Type B pancreatic cell (in vitro differentiated cells): ENCODE measurements around the gene PYGB. TPM values are rescaled to one million over a fixed set of nuclear protein-coding genes. Genes with fewer than 3 reads are reported as not detected.
A peak's percentile ranks its signal among the peaks of the same experiment; 100 is the strongest.

Experiments used
- DNase-seq: peaks from one replicate; pipeline ENCODE4 v3.0.0; 2021; ENCODE audit warnings: mixed read lengths; ENCODE audit not compliant: unreplicated experiment; ENCODE audit errors: extremely low spot score
- H3K27ac Mint-ChIP-seq: 2 replicates; pipeline ENCODE4 v1.8.0; 2021; ENCODE audit warnings: mild to moderate bottlenecking, mixed read lengths
- H3K27me3 Mint-ChIP-seq: 2 replicates; pipeline ENCODE4 v1.8.0; 2021; ENCODE audit warnings: mixed read lengths
- H3K36me3 Mint-ChIP-seq: 2 replicates; pipeline ENCODE4 v1.8.0; 2021; ENCODE audit warnings: mixed read lengths
- H3K4me1 Mint-ChIP-seq: one replicate; pipeline ENCODE4 v1.8.0; 2021; ENCODE audit warnings: mixed read lengths; ENCODE audit not compliant: unreplicated experiment
- H3K4me3 Mint-ChIP-seq: 2 replicates; pipeline ENCODE4 v1.8.0; 2021; ENCODE audit warnings: mild to moderate bottlenecking, mixed read lengths
- H3K9me3 Mint-ChIP-seq: 2 replicates; pipeline ENCODE4 v1.8.0; 2021; ENCODE audit warnings: mixed read lengths
- total RNA-seq: library from RNA; stranded (reverse); gene quantifications from 2 replicates; pipeline ENCODE4 v1.2.1, GENCODE V29; 2021; ENCODE audit warnings: low replicate concordance
- TF ChIP-seq, protein P1 (sequence below): fragments of 200-600 bp; sonication (generic); conservative IDR thresholded peaks from 2 replicates; pipeline ENCODE4 v1.5.0; 2021; ENCODE audit warnings: antibody characterized with exemption, mild to moderate bottlenecking

The PYGB gene
- total RNA-seq, 1 donor from 2014 or later, result 52.2 TPM

DNA sequence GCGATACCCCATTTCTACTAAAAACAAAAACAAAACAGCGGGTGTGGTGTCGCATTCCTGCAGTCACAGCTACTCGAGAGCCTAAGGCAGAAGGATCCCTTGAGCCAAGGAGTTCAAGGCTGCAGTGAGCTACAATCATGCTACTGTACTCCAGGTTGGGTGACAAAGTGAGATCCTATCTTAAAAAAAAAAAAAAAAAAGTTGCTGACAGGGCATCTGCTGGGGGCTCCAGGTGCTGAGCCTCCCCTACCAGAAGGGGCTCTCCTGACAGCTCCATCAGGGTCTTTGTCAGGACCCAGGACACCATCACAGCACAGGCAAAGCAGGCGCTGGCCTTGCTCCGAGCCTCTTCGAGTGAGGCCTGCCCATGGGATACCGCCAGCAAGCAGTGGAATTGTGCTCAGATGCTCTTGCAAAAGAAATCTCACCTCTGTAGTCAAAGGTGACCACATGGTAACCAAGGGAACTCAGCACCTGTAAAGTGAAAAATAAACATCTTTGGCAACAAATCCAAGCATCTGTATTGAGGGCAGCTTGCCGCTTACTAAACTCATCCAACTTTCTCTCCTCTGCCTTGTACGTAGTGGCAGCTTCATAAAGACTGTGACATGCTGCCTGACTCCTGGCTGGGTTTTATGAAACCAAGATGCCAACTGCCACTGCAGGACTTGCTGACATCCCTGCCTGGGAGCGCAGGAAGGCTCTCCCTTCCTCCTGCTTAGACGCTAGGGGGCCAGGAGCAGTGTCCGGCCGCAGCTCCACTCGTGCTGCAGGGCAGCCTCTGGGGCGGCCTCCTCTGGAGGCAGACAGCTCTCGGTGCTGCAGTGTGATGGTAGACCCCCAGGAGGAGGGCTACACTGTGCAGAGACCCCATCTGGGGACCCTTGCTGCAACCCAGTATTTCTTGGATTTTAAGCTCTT lies 66.9 kb downstream of the PYGB start:
- Mint-ChIP-seq H3K27me3 (no peaks in the 10 kb centered on the region), H3K4me3 (no peak overlapping the region), H3K4me1 (peaks cover 16% of the 10 kb centered on the region), H3K36me3 (peaks cover 14% of the 10 kb centered on the region), H3K9me3 (no peaks in the 10 kb centered on the region), H3K27ac (no peak overlapping the region)
- DNase-seq, result no peak
- TF ChIP-seq, protein P1, sequence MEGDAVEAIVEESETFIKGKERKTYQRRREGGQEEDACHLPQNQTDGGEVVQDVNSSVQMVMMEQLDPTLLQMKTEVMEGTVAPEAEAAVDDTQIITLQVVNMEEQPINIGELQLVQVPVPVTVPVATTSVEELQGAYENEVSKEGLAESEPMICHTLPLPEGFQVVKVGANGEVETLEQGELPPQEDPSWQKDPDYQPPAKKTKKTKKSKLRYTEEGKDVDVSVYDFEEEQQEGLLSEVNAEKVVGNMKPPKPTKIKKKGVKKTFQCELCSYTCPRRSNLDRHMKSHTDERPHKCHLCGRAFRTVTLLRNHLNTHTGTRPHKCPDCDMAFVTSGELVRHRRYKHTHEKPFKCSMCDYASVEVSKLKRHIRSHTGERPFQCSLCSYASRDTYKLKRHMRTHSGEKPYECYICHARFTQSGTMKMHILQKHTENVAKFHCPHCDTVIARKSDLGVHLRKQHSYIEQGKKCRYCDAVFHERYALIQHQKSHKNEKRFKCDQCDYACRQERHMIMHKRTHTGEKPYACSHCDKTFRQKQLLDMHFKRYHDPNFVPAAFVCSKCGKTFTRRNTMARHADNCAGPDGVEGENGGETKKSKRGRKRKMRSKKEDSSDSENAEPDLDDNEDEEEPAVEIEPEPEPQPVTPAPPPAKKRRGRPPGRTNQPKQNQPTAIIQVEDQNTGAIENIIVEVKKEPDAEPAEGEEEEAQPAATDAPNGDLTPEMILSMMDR, result peak; percentile 30

- Mint-ChIP-seq H3K4me3 (no peak overlapping the region), H3K27me3 (no peaks in the 10 kb centered on the region), H3K27ac (no peak overlapping the region), H3K36me3 (peaks cover 11% of the 10 kb centered on the region), H3K4me1 (peaks cover 8% of the 10 kb centered on the region), H3K9me3 (no peaks in the 10 kb centered on the region)
- TF ChIP-seq, protein P1, result no peak
- DNase-seq, result no peak
Observed at GRCh38 chr20:25315418-25316210, 67.7 kb downstream of the PYGB start.

- TF ChIP-seq, protein P1, result no peak
- Mint-ChIP-seq H3K9me3 (no peaks in the 10 kb centered on the region), H3K4me1 (peaks cover 8% of the 10 kb centered on the region), H3K27me3 (no peaks in the 10 kb centered on the region), H3K27ac (peak overlapping the region; percentile 42), H3K36me3 (peaks cover 11% of the 10 kb centered on the region), H3K4me3 (no peak overlapping the region)
- no peak for DNase-seq
Observed at GRCh38 chr20:25316506-25317190, 68.8 kb downstream of the PYGB start.

DNA sequence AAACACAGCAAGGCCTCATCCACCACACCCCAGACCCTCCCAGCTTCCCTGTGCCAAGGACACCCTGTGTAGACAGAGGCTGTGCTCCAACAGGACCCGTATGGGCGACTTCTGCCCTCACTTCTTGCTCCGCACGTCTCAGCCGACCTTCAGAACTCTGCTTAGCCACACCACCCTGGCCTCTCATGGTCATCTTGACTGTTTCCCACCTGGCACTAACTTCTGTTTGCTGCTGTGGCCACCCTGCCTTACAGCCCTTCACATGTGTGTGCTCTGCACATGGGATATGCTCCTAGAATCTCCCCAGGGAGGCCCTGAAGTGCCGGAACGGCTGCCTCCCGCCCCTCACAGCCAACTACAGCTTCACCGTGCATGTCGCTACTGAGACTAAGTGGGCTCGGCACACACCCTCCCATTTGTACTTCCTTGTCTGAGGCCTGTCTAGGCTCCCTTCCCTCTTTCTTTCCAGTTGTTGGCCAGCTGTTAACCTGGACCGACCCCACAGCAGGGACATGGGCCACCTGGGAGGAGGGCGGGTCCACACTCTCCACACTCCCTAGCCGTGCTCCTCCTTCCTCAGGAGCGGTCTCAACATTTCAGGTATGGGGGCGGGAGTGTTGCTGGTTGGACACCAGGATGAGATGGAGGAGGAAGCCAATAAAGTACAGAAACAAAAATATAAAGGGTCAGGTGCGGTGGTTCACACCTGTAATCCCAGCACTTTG lies 69.6 kb downstream of the PYGB start:
- H3K27ac Mint-ChIP-seq, result peak overlapping the region; percentile 42
- no peak for DNase-seq

More for the DNA sequence above, 69.6 kb downstream of the PYGB start:
- H3K4me3 Mint-ChIP-seq, result no peak overlapping the region
- peaks cover 15% of the 10 kb centered on the region for H3K36me3 Mint-ChIP-seq
- TF ChIP-seq, protein P1, result no peak
- no peaks in the 10 kb centered on the region for H3K27me3 Mint-ChIP-seq
- H3K4me1 Mint-ChIP-seq, result peaks cover 9% of the 10 kb centered on the region
- H3K9me3 Mint-ChIP-seq, result no peaks in the 10 kb centered on the region
